Measurements from ENCODE around the gene APOBEC4. TPM values are rescaled to one million over a fixed set of nuclear protein-coding genes. Genes with fewer than 3 reads are reported as not detected.
A peak's percentile ranks its signal among the peaks of the same experiment; 100 is the strongest.
"Not testable (repeated sequence)": the region's sequence is repeated elsewhere in the genome, so short reads cannot be mapped to it uniquely, and the experiment has no call there.

APOBEC4 gene
- total and polyA plus RNA-seq, 5 donors from 2014 or later: not detected

GRCh38 chr1:183619781-183620180 lies 33.3 kb downstream of the APOBEC4 start:
- Mint-ChIP-seq H3K36me3 (peaks cover 14% of the 10 kb centered on the region), H3K9me3 (no peaks in the 10 kb centered on the region), H3K27me3 (peaks cover 5% of the 10 kb centered on the region), H3K4me1 (peaks cover 0 to 17% (median 3%) of the 10 kb centered on the region in 4 donors), H3K27ac (no peak overlapping the region), H3K4me3 (no peak overlapping the region)
- Histone ChIP-seq H3K4me3 (ENCODE audit: low read depth, low read length) (no peak overlapping the region), H3K27ac (ENCODE audit: insufficient read depth, low read length, poor library complexity, severe bottlenecking) (no peak overlapping the region), H3K36me3 (ENCODE audit: control insufficient read depth, insufficient read depth, low read length) (peaks cover 2% of the 10 kb centered on the region), H3K27me3 (ENCODE audit: control insufficient read depth, insufficient read depth, low read length) (no peaks in the 10 kb centered on the region), H3K9me3 (ENCODE audit: control insufficient read depth in 2 of 2, low read length in 2 of 2) (no peaks in the 10 kb centered on the region), H3K4me1 (ENCODE audit: control insufficient read depth, insufficient read depth, low read length, poor library complexity, severe bottlenecking) (no peaks in the 10 kb centered on the region)
- DNase-seq (no peak), ATAC-seq (ENCODE audit: low read depth in 2 of 2) (no peak)

GRCh38 chr1:183618202-183618601 lies 34.9 kb downstream of the APOBEC4 start:
- H3K36me3 Mint-ChIP-seq; H3K9me3 ChIP-seq (ENCODE audit: control insufficient read depth in 2 of 2, low read length in 2 of 2); H3K4me3 Mint-ChIP-seq; H3K36me3 ChIP-seq (ENCODE audit: control insufficient read depth, insufficient read depth, low read length); H3K9me3 Mint-ChIP-seq; H3K27ac Mint-ChIP-seq; H3K27me3 ChIP-seq (ENCODE audit: control insufficient read depth, insufficient read depth, low read length); ATAC-seq (ENCODE audit: low read depth in 2 of 2); H3K27ac ChIP-seq (ENCODE audit: insufficient read depth, low read length, poor library complexity, severe bottlenecking); H3K4me3 ChIP-seq (ENCODE audit: low read depth, low read length); DNase-seq; H3K4me1 ChIP-seq (ENCODE audit: control insufficient read depth, insufficient read depth, low read length, poor library complexity, severe bottlenecking): not testable (repeated sequence)
- H3K27me3 Mint-ChIP-seq: peaks cover 11% of the 10 kb centered on the region
- peaks cover 0 to 11% (median 3%) of the 10 kb centered on the region in 4 donors for H3K4me1 Mint-ChIP-seq

GRCh38 chr1:183612975-183613374 lies 40.1 kb downstream of the APOBEC4 start:
- H3K27ac Mint-ChIP-seq; H3K9me3 ChIP-seq (ENCODE audit: control insufficient read depth in 2 of 2, low read length in 2 of 2); ATAC-seq (ENCODE audit: low read depth in 2 of 2); H3K36me3 Mint-ChIP-seq; H3K27ac ChIP-seq (ENCODE audit: insufficient read depth, low read length, poor library complexity, severe bottlenecking); H3K4me3 ChIP-seq (ENCODE audit: low read depth, low read length); H3K4me3 Mint-ChIP-seq; H3K9me3 Mint-ChIP-seq; H3K27me3 ChIP-seq (ENCODE audit: control insufficient read depth, insufficient read depth, low read length); H3K4me1 ChIP-seq (ENCODE audit: control insufficient read depth, insufficient read depth, low read length, poor library complexity, severe bottlenecking); H3K4me1 Mint-ChIP-seq; H3K36me3 ChIP-seq (ENCODE audit: control insufficient read depth, insufficient read depth, low read length); DNase-seq: not testable (repeated sequence)
- H3K27me3 Mint-ChIP-seq: peaks cover 11% of the 10 kb centered on the region

GRCh38 chr1:183612407-183612806 lies 40.7 kb downstream of the APOBEC4 start:
- Mint-ChIP-seq H3K4me3 (no peak overlapping the region), H3K36me3 (no peaks in the 10 kb centered on the region)
- ATAC-seq (ENCODE audit: low read depth in 2 of 2): no peak

GRCh38 chr1:183611021-183611420 lies 42.1 kb downstream of the APOBEC4 start:
- H3K9me3 ChIP-seq (ENCODE audit: control insufficient read depth in 2 of 2, low read length in 2 of 2): no peaks in the 10 kb centered on the region
- ATAC-seq (ENCODE audit: low read depth in 2 of 2) (no peak), DNase-seq (no peak)
- no peak overlapping the region for H3K4me3 Mint-ChIP-seq
- H3K4me1 Mint-ChIP-seq: no peaks in the 10 kb centered on the region
- no peaks in the 10 kb centered on the region for H3K4me1 ChIP-seq (ENCODE audit: control insufficient read depth, insufficient read depth, low read length, poor library complexity, severe bottlenecking)
- no peaks in the 10 kb centered on the region for H3K27me3 ChIP-seq (ENCODE audit: control insufficient read depth, insufficient read depth, low read length)
- no peak overlapping the region for H3K27ac ChIP-seq (ENCODE audit: insufficient read depth, low read length, poor library complexity, severe bottlenecking)
- H3K9me3 Mint-ChIP-seq: peaks cover 0 to 3% (median 0%) of the 10 kb centered on the region in 7 donors
- H3K27me3 Mint-ChIP-seq: peaks cover 13% of the 10 kb centered on the region
- H3K36me3 Mint-ChIP-seq: no peaks in the 10 kb centered on the region
- no peak overlapping the region for H3K27ac Mint-ChIP-seq
- no peak overlapping the region for H3K4me3 ChIP-seq (ENCODE audit: low read depth, low read length)
- no peaks in the 10 kb centered on the region for H3K36me3 ChIP-seq (ENCODE audit: control insufficient read depth, insufficient read depth, low read length)

More at GRCh38 chr1:183612407-183612806, 40.7 kb downstream of the APOBEC4 start:
- H3K27me3 ChIP-seq (ENCODE audit: control insufficient read depth, insufficient read depth, low read length): no peaks in the 10 kb centered on the region
- no peaks in the 10 kb centered on the region for H3K4me1 ChIP-seq (ENCODE audit: control insufficient read depth, insufficient read depth, low read length, poor library complexity, severe bottlenecking)
- Mint-ChIP-seq H3K4me1 (no peaks in the 10 kb centered on the region), H3K9me3 (peaks cover 0 to 3% (median 0%) of the 10 kb centered on the region in 7 donors), H3K27ac (no peak overlapping the region), H3K27me3 (peaks cover 11% of the 10 kb centered on the region)
- H3K36me3 ChIP-seq (ENCODE audit: control insufficient read depth, insufficient read depth, low read length): no peaks in the 10 kb centered on the region
- no peak for DNase-seq
- no peak overlapping the region for H3K4me3 ChIP-seq (ENCODE audit: low read depth, low read length)
- H3K9me3 ChIP-seq (ENCODE audit: control insufficient read depth in 2 of 2, low read length in 2 of 2): no peaks in the 10 kb centered on the region
- no peak overlapping the region for H3K27ac ChIP-seq (ENCODE audit: insufficient read depth, low read length, poor library complexity, severe bottlenecking)

GRCh38 chr1:183609759-183610452 lies 43.2 kb downstream of the APOBEC4 start:
- peaks cover 0 to 3% (median 0%) of the 10 kb centered on the region in 7 donors for H3K9me3 Mint-ChIP-seq
- no peak overlapping the region for H3K27ac ChIP-seq (ENCODE audit: insufficient read depth, low read length, poor library complexity, severe bottlenecking)
- no peak overlapping the region for H3K27ac Mint-ChIP-seq
- H3K4me3 Mint-ChIP-seq: no peak overlapping the region
- H3K36me3 ChIP-seq (ENCODE audit: control insufficient read depth, insufficient read depth, low read length): no peaks in the 10 kb centered on the region
- H3K27me3 ChIP-seq (ENCODE audit: control insufficient read depth, insufficient read depth, low read length): no peaks in the 10 kb centered on the region
- ATAC-seq (ENCODE audit: low read depth in 2 of 2) (no peak), DNase-seq (no peak)
- H3K36me3 Mint-ChIP-seq: no peaks in the 10 kb centered on the region
- H3K4me3 ChIP-seq (ENCODE audit: low read depth, low read length): no peak overlapping the region
- no peaks in the 10 kb centered on the region for H3K4me1 ChIP-seq (ENCODE audit: control insufficient read depth, insufficient read depth, low read length, poor library complexity, severe bottlenecking)
- H3K27me3 Mint-ChIP-seq: peaks cover 23% of the 10 kb centered on the region
- H3K4me1 Mint-ChIP-seq: no peaks in the 10 kb centered on the region
- H3K9me3 ChIP-seq (ENCODE audit: control insufficient read depth in 2 of 2, low read length in 2 of 2): no peaks in the 10 kb centered on the region

GRCh38 chr1:183609313-183609712 lies 43.8 kb downstream of the APOBEC4 start:
- no peaks in the 10 kb centered on the region for H3K36me3 Mint-ChIP-seq
- Histone ChIP-seq H3K27ac (ENCODE audit: insufficient read depth, low read length, poor library complexity, severe bottlenecking) (no peak overlapping the region), H3K4me1 (ENCODE audit: control insufficient read depth, insufficient read depth, low read length, poor library complexity, severe bottlenecking) (no peaks in the 10 kb centered on the region), H3K4me3 (ENCODE audit: low read depth, low read length) (no peak overlapping the region), H3K36me3 (ENCODE audit: control insufficient read depth, insufficient read depth, low read length) (no peaks in the 10 kb centered on the region), H3K9me3 (ENCODE audit: control insufficient read depth in 2 of 2, low read length in 2 of 2) (no peaks in the 10 kb centered on the region), H3K27me3 (ENCODE audit: control insufficient read depth, insufficient read depth, low read length) (no peaks in the 10 kb centered on the region)
- H3K4me3 Mint-ChIP-seq: no peak overlapping the region
- H3K27me3 Mint-ChIP-seq: peaks cover 19% of the 10 kb centered on the region
- no peaks in the 10 kb centered on the region for H3K4me1 Mint-ChIP-seq
- ATAC-seq (ENCODE audit: low read depth in 2 of 2): peak; percentile 31 to 34
- no peak overlapping the region for H3K27ac Mint-ChIP-seq
- peaks cover 0 to 3% (median 0%) of the 10 kb centered on the region in 7 donors for H3K9me3 Mint-ChIP-seq
- no peak for DNase-seq

GRCh38 chr1:183607322-183607980 lies 45.7 kb downstream of the APOBEC4 start:
- H3K27me3 ChIP-seq (ENCODE audit: control insufficient read depth, insufficient read depth, low read length): no peaks in the 10 kb centered on the region
- H3K27ac Mint-ChIP-seq: no peak overlapping the region
- ATAC-seq (ENCODE audit: low read depth in 2 of 2) (no peak), DNase-seq (no peak)
- H3K36me3 Mint-ChIP-seq: no peaks in the 10 kb centered on the region
- no peak overlapping the region for H3K27ac ChIP-seq (ENCODE audit: insufficient read depth, low read length, poor library complexity, severe bottlenecking)
- no peaks in the 10 kb centered on the region for H3K36me3 ChIP-seq (ENCODE audit: control insufficient read depth, insufficient read depth, low read length)
- H3K4me3 ChIP-seq (ENCODE audit: low read depth, low read length): no peak overlapping the region
- no peaks in the 10 kb centered on the region for H3K4me1 ChIP-seq (ENCODE audit: control insufficient read depth, insufficient read depth, low read length, poor library complexity, severe bottlenecking)
- no peaks in the 10 kb centered on the region for H3K9me3 ChIP-seq (ENCODE audit: control insufficient read depth in 2 of 2, low read length in 2 of 2)
- H3K4me3 Mint-ChIP-seq: no peak overlapping the region
- no peaks in the 10 kb centered on the region for H3K4me1 Mint-ChIP-seq
- H3K9me3 Mint-ChIP-seq: peaks cover 0 to 3% (median 0%) of the 10 kb centered on the region in 7 donors
- peaks cover 27% of the 10 kb centered on the region for H3K27me3 Mint-ChIP-seq
